Measurements from ENCODE around the gene ARFGAP1.

The ARFGAP1 gene

DNA sequence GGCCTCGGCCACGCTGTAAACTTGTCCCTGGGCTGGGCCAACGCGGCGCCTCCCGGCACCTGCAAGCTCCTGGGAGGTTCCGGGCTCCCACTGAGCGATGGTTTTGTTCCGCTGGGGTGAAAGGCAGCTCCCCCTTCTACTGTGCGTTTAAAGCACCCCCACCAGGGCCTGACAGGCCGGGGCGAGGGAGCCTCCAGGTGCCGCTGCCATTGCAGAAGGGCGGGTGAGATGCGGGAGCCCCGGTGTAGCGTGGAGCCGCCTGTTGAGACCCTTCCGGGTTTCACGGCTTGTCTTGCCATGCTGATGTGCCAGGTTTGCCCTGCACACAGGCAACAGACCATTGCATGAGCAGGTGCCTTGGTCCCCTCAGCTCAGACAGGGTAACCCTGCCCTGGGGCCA, 23.2 kb downstream of the ARFGAP1 start:
- ChIA-PET POLR2A (no interaction called here), CTCF (interaction anchor here (1.3 to 1.5 kb wide), 2 partner anchors 9 to 85 kb away, joined by 3 to 4 read pairs; no protein-coding TSS in a partner anchor)
- no peak for DNase-seq (ENCODE audit: extremely low spot score)
- TF ChIP-seq, protein P1, sequence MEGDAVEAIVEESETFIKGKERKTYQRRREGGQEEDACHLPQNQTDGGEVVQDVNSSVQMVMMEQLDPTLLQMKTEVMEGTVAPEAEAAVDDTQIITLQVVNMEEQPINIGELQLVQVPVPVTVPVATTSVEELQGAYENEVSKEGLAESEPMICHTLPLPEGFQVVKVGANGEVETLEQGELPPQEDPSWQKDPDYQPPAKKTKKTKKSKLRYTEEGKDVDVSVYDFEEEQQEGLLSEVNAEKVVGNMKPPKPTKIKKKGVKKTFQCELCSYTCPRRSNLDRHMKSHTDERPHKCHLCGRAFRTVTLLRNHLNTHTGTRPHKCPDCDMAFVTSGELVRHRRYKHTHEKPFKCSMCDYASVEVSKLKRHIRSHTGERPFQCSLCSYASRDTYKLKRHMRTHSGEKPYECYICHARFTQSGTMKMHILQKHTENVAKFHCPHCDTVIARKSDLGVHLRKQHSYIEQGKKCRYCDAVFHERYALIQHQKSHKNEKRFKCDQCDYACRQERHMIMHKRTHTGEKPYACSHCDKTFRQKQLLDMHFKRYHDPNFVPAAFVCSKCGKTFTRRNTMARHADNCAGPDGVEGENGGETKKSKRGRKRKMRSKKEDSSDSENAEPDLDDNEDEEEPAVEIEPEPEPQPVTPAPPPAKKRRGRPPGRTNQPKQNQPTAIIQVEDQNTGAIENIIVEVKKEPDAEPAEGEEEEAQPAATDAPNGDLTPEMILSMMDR (IDR thresholded peaks at IDR 0.05; ENCODE audit: control extremely low read depth, extremely low read depth, low read depth, missing control alignments), result no peak

DNA sequence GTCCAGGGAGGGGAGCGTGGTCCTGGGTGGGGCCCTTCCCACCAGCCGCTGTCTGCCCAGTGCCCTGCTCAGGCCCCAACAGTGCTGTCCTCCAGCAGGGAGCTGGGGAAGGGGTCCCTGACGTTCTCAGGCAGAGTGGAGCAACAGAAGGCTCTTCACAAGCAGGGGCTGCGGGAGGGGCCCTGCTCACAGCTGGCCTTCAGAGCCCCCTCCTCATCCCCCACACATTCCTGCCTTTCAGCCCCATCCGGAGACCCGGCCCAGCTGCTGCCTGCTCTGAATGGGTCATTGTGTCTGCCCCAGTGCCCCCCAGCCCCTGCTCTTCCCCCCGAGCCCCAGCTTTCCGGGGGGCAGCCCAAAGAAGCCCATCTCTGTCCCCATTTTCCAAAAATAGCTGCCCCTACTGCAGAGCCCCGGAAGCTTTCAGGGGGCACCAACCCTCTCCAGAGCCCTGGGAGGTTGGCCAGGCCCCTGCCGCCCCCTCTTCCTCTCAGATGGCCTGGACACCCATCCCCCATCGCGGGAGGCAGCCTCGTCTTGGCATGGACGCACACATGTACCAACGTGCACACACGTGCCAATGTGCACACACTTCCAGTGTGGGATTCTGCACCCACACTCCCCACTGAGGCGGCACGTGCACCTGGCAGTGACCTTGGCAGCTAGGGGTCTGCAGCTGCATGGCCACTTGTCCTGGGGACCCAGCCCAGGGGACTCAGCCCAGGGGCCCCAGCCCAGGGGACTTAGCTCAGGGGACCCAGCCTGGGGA, 24.1 kb downstream of the ARFGAP1 start:
- POLR2A ChIA-PET, result interaction anchor here (0.7 kb wide), 1 partner anchor 14 kb away, joined by 3 read pairs; no protein-coding TSS in a partner anchor
- DNase-seq (ENCODE audit: extremely low spot score), result no peak
- TF ChIP-seq, protein P1 (IDR thresholded peaks at IDR 0.05; ENCODE audit: control extremely low read depth, extremely low read depth, low read depth, missing control alignments), result no peak
- CTCF ChIA-PET, result interaction anchor here (1.5 kb wide), 1 partner anchor 13 kb away, joined by 5 read pairs; no protein-coding TSS in a partner anchor

DNA sequence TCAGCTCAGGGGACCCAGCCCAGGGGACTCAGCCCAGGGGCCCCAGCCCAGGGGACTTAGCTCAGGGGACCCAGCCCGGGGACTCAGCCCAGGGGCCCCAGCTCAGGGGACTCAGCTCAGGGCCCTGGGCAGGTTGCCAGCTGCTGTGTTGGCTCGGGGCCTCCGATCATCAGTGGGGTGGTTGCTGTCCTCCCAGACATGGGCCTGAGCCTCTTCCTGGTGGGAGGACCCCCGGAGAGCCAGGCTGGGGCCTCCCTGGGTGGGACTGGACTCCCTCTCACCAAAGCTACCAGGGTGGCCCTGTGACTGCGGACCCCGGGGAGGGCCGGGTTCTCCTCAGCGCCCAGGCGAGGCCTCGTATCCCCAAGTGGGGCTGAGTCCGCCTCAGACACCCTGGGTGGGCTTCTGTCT, 24.8 kb downstream of the ARFGAP1 start:
- DNase-seq (ENCODE audit: extremely low spot score), result no peak
- ChIA-PET CTCF (interaction anchor here (1.5 kb wide), 1 partner anchor 13 kb away, joined by 5 read pairs; no protein-coding TSS in a partner anchor), POLR2A (no interaction called here)
- TF ChIP-seq, protein P1 (IDR thresholded peaks at IDR 0.05; ENCODE audit: control extremely low read depth, extremely low read depth, low read depth, missing control alignments), result no peak

DNA sequence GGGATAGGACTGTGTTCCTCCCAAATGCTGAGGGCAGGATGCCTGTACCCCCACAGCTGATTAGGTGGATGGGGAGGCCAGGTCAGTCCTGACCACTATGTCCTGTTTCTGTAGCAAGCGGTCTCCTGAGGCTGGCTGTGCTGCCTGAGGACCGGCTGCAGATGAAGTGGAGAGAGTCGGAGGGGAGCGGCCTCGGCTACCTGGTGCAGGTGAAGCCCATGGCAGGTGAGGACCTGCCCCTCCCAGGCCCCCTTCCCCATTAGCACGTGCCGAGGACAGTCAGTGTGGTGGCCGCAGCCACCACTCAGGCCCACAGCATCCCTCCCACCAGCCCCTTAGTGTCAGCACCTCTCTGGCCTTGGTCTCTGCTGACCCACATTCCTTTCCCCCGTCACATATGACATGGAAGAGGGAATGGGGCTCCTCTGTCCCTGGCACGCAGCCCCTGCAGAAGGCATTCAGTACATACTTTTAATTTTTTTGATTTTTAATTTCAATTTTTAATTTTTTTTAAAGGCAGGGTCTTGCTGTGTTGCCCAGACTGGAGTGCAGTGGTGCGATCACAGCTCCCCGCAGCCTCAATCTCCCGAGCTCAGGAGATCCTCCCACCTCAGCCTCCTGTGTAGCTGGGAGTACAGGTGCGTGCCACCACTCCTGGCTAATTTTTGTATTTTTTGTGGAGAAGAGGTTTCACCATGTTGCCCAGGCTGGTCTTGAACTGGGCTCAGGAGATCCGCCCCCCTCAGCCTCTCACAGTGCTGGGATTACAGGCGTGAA, 25.4 kb downstream of the ARFGAP1 start:
- no peak for DNase-seq (ENCODE audit: extremely low spot score)
- TF ChIP-seq, protein P1 (IDR thresholded peaks at IDR 0.05; ENCODE audit: control extremely low read depth, extremely low read depth, low read depth, missing control alignments), result no peak
- POLR2A ChIA-PET, result no interaction called here
- CTCF ChIA-PET, result interaction anchor here (1.5 kb wide), 1 partner anchor 12 kb away, joined by 5 read pairs; no protein-coding TSS in a partner anchor

DNA sequence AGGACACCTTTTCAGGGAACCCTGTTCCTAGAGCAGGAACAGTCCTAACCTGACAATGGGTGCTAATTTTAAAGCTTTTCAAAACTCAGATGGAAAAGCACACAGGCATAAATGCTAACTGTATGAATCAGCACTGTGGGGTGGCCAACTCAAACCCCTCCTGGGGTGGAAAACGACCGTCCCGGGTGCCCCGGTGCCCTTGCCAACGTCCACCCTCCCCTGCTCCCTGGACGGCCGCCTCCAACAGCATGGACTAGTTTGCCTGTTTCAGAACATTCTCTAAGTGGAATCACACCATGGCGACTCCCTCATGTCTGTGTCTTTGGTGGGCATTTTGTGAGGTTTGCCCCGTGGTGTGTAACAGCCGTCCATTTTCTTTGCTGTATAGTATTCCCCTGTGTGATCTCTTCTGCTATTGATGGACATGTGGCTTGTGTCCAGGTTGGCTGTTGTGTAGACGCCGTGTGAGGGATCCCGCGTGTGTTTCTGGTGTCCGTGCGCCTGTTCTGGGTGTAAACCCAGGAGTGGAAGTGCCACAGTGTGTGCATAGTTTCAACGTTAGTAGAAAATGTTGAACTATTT, 26.2 kb downstream of the ARFGAP1 start:
- TF ChIP-seq, protein P1 (IDR thresholded peaks at IDR 0.05; ENCODE audit: control extremely low read depth, extremely low read depth, low read depth, missing control alignments), result no peak
- ChIA-PET POLR2A (no interaction called here), CTCF (interaction anchor here (0.9 kb wide), 1 partner anchor 11 kb away, joined by 3 read pairs; no protein-coding TSS in a partner anchor)
- DNase-seq (ENCODE audit: extremely low spot score), result no peak

DNA sequence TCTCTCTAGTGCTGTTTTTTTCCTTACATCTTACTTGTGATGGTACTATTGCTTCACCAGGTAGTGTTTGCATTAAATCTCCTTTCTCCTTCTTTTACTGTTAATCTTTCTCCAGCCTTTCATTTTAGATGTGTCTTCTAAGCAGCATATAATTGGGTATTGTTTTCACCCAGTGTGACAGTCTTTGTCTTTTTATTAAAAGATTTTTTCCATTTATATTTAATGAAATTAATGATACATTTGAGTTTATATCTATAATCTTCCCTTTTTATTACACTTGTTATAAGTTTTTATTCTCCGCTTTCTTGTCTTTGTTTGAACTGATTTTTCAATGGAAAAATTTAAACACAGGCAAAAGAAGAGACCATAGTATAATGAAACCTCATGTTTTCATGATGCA, 29.1 kb downstream of the ARFGAP1 start:
- POLR2A ChIA-PET, result no interaction called here
- CTCF ChIA-PET, result interaction anchor here (0.7 kb wide), 1 partner anchor 9 kb away, joined by 3 read pairs; no protein-coding TSS in a partner anchor
- TF ChIP-seq, protein P1 (IDR thresholded peaks at IDR 0.05; ENCODE audit: control extremely low read depth, extremely low read depth, low read depth, missing control alignments), result no peak
- DNase-seq (ENCODE audit: extremely low spot score), result no peak

All from GM10248 (cell line).